GM19025 (cell line): ENCODE data around the gene UCHL1.
"Not testable (repeated sequence)": the region's sequence is repeated elsewhere in the genome, so short reads cannot be mapped to it uniquely, and the experiment has no call there.

Experiments used
- ATAC-seq: cut with Tn5 transposase; IDR thresholded peaks from one replicate; pipeline ENCODE4 v1.9.1; 2021; ENCODE audit warnings: mild to moderate bottlenecking, low read depth, moderate library complexity; ENCODE audit not compliant: unreplicated experiment

UCHL1 gene

DNA sequence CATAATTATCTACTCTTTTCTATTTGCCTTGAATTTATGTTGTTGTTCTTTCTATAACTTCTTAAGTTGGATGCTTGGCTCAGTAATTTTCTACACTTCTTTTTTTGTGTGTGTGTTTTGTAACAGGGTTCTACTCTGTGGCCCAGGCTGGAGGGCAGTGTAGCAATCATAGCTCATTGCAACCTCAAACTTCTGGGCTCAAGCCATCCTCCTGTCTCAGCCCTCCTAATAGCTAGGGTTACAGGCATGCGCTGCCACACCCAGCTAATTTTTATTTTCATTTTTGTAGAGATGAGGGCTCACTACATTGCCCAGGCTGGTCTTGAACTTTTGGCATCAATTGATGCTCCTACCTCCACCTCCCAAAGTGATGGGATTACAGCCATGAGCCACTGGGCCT is 20.7 kb upstream of the UCHL1 start:
- ATAC-seq, result no peak

DNA sequence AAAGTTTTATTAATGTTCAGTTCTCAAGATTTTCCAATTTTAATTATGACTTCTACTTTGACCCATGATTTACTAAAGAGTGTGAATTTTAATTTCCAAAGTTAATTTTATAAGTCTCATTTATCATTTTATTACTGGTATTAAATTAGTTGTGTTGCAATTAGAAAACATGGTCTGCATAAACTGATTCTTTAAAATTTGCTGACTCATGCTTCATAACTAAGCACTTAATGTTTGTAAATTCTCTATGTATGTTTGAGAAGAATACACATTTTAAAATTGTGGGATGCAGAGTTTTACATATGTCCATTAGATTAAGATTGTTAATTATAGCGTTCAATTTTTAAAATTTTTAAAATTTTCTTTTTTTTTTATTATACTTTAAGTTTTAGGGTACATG is 20.2 kb upstream of the UCHL1 start:
- no peak for ATAC-seq

DNA sequence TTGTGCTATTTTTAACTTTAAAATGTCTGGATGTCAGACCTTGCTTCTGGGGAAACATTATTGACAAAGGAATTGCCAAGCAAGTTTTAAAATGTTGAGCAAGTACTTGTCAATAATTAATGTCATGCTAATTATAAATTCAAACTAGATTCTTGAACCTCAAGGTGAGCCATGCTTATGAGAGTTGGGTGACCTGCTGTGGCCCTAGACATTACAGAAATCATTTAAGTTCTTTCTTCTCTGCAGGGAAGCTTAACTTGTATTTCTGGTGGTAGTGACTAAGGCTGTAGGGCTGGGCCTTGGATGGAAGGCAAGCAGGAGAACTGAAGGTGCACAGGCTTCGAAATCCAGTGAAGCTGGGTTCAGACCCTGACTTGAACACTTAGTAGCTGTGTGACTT is 14.8 kb upstream of the UCHL1 start:
- no peak for ATAC-seq

DNA sequence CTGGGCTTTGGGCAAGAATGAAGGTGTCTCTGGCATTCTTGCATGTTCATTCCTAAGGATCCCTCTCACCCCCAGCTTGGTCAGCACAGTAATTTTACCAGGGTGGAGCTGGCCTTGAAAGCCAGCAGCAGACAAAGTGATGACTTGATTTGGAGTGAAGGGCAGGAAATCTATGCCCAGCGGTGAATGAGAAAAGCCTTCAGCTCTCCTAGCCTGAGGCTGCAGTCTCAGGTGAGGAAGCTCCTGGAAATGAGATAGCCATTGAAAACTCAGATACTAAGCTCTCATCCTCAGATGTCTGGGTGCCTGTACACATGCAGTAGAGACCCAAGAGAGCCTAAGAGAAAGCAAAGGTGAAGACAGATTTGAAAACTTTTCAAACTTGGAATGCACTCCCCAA is 10.7 kb upstream of the UCHL1 start:
- no peak for ATAC-seq

DNA sequence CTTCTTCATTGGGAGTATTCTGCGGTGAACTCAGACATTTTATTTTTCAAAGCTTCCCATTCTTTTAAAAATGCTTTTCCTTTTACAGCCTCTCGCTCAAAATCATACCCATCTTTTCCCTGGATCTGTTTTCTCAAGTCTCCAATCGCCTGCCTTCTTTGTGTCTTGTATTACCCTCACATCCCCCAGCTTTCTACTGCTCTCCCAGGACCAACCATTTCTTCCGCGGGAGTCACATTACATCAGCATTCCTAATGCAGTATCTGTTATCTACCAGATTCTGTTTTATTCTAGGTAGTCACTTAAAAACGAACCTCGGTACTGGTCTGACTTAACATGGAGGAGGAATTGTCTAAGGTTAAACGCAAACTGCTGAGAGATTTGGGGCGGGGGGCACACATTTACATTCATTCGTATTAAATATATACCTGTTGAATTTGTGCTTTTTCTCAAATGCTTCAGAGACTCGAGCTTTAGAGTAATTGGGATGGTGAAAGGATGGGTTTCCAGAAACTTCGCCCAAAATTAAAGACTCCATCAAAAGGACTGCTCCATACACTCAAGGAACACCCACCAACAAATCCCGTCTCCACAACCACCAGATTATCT is 493 bp upstream of the UCHL1 start:
- no peak for ATAC-seq

DNA sequence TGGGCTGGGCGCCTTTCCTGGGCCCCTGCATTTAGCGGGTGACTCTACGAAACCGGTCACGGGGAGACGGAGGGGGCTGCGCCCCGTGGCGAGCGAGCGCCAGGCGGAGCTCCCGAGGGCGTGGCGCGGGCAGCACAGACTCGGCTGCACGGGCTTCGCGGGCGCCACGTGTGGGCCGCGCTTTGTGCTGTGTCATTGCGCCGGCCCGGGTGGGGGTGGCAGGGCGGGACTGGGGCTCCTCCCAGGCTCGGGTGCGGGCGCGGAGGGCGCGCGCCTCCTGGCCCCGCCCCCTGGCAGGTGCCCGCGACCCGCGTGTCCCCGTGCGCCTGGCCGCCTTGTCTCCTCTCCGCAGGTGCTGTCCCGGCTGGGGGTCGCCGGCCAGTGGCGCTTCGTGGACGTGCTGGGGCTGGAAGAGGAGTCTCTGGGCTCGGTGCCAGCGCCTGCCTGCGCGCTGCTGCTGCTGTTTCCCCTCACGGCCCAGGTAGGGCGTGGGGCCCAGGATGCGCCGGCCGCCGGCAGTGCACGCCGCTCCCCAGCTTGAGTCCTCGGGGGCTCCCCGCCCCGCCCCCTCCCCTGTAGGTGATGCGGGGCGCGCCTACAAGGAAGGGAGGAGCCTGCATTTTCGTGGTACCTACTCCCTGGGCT is 651 bp downstream of the UCHL1 start:
- peak; percentile 74 for ATAC-seq

DNA sequence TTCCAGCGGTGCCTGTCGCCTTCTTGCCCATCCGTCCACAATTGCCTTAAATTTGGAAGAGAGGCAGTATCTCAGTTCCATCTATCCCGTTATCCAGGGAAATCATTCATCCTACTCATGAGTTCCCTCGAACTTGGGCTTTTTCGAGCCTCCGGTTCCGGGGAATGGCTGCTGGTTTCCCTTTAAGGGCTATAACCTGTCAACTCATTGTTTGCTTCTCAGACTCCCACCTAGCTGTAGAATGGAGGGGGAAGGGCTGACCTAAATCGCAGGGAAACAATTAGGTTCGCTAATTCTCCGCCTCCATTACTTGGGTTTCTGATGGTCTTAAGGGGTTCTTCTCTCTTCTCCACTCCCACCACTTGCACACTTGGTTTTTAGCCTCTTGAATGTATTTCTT is 1.2 kb downstream of the UCHL1 start:
- ATAC-seq, result no peak

DNA sequence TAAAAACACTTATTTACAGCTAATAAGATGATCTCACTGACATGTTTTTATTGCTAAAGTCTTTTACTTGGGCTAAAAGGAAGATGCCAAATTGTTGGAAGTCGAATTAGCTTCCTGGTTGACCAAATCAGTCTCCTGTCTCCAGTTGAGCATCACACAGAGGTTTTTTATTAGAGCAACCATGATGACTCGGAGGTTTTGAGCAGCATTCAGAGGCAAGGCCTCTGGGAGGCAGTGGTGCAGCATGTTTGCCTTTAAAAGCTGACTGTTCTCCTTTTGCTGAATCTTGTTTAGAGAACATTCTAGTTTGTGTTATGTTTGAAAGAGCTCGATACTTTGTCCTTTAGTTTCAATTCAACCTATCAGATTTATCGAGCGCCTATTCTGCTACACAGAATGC is 2.1 kb downstream of the UCHL1 start:
- no peak for ATAC-seq

DNA sequence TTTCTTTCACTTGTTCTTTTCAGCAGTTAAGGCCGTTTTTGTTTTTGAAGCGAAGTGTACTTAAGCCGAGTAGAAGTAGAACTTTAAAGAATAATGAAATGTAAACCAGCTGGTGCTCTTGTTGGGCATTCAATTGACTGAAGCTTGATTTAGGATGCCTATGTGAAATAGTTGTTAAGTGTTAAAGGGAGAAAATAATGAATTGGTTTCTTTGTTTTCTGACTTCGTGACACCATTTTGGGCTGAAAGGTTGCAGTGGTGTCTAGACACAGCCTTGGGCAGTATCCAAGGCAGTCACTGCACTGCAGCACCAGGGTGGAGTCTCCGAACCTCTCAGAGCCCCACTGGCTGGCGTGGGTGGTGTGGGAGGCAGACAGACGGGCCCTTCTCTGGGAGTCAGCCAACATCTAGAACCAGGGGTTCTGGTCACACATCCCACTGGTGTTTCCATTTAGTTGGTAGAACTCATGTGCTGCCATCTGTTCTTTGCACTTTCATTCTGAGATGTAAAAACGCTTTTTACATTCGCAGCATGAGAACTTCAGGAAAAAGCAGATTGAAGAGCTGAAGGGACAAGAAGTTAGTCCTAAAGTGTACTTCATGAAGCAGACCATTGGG is 3.5 kb downstream of the UCHL1 start:
- no peak for ATAC-seq

DNA sequence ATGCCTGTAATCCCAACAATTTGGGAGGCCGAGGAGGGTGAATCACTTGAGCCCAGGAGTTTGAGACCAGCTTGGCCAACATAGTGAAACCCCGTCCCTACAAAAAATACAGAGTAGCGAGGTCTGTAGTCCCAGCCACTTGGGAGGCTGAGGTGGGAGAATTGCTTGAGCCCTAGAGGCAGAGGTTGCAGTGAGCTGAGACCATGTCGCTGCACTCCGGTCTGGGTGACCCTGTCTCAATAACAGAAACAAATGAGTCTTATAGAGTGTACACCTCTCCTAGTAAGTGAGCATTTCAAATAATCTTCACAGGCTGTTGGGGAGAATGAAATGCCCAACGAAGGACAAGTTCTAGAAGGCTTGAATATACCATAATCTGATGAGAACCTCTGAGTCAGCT is 5.5 kb downstream of the UCHL1 start:
- ATAC-seq, result no peak

DNA sequence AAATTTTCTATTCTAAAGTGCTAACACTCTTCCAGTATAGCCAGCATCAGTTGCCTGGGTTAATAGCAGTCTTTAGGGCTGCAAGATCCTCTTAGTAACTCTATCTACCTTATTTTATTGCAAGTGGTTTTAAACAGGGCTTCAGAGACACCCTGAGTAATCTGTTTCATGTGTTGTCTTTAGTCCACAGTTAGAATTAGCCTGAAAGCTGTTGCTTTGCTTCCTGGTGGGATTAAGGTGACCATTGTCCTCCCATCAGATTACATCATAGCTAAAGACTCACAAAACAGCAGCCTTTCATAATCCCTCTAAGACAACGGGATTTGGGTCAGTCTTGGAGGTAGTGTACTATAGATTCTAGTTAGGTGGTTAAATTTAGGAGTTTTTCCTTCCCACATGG is 7.5 kb downstream of the UCHL1 start:
- no peak for ATAC-seq

DNA sequence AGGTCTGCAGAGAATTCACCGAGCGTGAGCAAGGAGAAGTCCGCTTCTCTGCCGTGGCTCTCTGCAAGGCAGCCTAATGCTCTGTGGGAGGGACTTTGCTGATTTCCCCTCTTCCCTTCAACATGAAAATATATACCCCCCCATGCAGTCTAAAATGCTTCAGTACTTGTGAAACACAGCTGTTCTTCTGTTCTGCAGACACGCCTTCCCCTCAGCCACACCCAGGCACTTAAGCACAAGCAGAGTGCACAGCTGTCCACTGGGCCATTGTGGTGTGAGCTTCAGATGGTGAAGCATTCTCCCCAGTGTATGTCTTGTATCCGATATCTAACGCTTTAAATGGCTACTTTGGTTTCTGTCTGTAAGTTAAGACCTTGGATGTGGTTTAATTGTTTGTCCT is 11.3 kb downstream of the UCHL1 start:
- ATAC-seq, result no peak

DNA sequence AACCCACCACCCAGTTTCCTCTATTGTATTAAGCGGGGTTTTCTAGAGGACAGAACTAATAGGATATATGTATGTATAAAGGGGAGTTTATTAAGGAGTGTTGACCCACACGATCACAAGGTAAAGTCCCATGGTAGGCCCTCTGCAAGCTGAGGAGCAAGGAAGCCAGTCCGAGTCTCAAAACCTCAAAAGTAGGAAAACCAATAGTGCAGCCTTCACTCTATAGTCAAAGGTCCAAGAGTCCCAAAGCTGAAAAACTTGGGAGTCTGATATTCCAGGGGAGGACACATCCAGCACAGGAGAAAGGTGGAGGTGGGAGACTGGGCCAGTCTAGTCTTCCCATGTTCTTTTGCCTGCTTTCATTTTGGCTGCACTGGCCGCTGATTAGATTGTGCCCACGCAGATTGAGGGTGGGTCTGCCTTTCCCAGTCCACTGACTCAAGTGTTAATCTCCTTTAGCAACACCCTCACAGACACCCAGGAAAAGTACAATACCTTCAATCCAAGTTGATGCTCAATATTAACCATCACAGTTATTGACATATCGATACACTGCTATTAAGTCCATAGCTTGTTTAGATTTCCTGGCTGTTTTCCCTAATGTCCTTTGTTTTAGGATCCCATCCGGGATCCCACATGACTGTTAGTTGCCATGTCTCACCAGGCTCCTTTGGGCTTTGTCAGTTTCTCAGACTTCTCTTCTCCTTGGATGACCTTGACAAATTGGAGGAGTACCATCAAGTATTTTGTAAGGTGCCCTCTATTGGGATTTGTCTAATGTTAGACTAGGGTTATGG is 12.2 kb downstream of the UCHL1 start:
- no peak for ATAC-seq

DNA sequence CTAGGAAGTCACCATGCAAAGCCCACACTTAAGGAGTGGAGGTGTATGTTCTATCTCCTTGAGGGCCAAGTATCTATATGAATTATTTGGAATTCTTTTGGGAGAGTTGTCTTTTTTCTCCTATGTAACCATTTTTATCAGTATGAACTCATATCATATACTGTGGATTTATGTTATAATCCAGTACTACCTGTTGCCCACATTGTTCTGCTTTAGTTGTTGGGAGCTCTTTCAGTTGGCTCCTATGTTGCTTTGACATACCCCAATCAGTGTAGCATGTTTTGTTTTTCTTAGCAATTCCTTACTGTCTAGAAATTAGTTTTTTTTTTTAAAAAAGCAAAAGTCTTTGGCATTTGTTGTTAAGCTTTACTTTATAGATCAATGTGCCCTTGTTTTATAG is 13.0 kb downstream of the UCHL1 start:
- no peak for ATAC-seq

DNA sequence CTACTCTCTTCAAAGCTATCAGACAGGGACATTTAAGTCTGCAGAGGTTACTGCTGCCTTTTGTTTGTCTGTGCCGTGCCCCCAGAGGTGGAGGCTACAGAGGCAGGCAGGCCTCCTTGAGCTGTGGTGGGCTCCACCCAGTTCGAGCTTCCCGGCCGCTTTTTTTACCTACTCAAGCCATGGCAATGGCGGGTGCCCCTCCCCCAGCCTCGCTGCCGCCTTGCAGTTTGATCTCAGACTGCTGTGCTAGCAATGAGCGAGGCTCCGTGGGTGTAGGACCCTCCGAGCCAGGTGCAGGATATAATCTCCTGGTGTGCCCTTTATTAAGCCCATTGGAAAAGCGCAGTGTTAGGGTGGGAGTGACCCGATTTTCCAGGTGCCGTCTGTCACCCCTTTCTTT is 19.2 kb downstream of the UCHL1 start:
- ATAC-seq, result not testable (repeated sequence)

DNA sequence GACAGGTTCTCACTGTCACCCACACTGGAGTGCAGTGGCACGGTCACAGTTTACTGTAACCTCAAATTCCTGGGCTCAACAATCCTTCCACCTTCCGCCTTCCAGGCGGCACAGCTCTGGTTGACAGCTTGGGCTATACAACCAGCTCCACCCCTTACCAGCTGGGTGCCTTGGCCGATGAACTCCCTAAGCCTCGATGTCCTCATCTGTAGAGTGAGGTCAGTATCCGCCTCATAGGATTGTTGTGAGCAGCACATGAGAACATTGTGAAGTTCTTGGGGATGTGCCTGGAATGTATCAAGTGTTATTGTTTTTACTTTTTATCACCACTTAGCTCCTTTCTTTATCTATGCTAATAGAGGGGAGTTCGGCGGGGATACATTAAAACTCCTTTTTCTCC is 23.3 kb downstream of the UCHL1 start:
- ATAC-seq, result no peak

DNA sequence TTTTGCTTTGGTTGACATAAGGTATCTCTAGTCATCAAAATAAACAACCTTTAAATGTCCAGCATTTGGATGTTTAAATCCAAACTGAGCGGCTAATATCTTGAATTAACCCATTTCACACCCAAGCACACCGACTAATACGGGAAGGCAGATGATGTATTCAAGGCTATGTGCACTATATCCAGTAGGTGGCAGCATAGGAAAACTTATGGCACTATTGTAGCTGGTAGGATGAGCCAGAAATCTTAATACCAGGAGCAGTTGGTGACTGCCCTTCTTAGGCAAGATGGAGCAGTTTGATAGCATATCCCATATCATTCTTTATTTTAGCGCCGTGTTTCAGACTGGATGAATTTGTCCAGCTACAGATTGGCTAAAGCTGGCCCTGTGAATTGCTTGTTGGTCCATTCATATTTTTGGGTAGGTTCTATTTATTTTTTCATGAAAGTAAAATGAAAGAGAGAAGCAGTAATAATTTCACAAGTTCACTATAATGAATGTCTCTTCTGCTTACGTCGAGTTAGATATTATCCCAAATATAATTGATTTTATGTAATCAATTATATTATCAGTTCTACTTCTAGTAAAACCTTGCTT is 24.4 kb downstream of the UCHL1 start:
- no peak for ATAC-seq

DNA sequence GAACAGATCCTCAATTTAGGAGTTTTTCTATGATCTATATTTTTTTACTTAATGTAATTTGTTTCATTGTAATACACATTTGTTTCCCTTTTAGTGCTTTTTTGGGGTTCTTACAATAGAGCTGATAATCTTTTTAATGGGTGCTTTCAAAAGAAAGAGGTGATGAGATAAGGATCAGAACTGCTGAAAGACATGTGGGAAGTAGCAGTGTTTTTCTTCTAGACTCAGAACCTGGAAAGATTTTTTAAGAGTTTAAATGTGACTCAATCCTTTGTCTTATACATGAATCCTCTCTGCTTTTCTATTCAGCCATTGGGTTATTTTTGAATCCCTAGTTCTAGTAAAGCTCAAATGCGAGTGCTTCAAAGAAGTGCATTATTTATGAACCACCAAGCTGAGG is 25.6 kb downstream of the UCHL1 start:
- no peak for ATAC-seq

DNA sequence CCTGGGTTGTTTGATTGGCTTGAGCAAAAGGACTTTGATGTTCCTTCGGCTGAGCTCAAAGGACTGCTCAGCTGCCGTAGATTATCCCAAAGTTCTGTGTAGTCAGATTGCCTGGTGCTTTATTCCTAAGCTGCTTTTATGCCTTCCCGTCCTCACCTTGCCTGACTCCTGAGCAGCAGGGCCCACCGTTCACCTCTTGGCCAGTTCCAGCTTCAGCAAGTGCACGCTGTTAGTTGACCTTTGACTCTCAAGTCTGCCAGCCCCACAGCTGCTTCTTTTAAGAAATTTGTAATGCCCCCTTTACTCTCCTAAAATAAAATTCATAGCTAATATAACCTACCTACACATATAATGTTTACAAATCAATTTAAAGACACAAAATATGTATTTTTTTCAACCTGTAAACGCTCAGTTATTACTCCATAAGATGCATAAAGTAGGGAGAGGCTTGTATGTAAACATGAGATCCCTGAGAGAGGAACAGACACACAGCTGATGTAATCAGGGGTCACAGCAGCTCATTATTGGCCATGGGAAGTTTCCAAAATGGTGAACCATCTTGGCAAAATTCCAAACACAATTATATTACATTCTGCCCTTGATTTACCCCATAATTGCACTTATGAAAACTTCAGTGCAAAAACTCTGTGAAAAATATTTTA is 28.6 kb downstream of the UCHL1 start:
- ATAC-seq, result no peak

DNA sequence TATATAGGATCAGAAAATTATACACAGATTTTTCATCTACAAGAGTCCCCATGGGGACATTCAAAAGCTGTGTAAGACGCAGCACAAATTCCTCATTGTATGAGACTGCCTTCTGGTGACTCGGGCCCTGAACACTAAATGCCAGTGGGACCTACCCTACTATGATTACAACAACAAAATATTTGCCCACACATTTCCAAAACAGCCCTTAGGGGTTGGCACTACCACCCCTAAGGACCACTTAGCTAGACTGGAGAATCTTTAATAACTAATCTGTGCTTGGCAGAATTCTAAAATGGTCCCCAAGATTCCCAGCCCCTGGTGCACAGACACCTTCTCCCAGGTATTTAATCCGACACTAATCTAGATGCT is 29.1 kb downstream of the UCHL1 start:
- no peak for ATAC-seq

DNA sequence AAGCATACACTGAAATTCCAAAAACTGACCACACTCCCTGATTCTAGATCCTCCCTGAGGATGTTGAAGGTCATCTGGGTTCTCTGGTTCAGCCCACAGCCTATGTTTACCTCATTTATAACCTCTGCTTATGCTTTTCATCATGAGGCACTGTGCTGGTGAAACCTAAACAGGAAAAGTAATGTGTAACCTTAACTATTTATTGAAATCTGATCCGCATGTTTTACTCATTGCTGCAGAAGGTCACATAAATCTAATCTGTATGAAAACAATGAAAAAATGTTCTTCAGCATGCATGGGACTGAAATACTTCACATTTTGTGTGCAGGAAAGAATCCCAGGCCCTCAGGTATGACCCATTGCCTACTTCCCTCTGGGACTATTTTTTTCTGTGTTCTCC is 30.3 kb downstream of the UCHL1 start:
- no peak for ATAC-seq
